Lower leg skin (tissue), 4 donors: ENCODE results near the gene ZFYVE28. TPM values are rescaled to one million over a fixed set of nuclear protein-coding genes. Genes with fewer than 3 reads are reported as not detected.

Experiments used
- DNase-seq, 2 donors: peaks; one replicate each; pipeline ENCODE4 v3.0.0-alpha.2; 2019; ENCODE audit warnings: low spot score in 2 of 2
- H3K4me3 ChIP-seq: fragments of 200-600 bp; sonication (generic); 2 replicates; pipeline ENCODE4 v1.5.1; 2017; ENCODE audit warnings: mild to moderate bottlenecking, low read depth; ENCODE audit not compliant: poor library complexity, severe bottlenecking
- CTCF ChIP-seq, 3 donors: fragments of 450-650 bp; IDR thresholded peaks; one replicate each; pipeline ENCODE4 v1.5.1; 2016; ENCODE audit warnings: antibody characterized with exemption in 3 of 3, mild to moderate bottlenecking in 3 of 3, moderate library complexity in 2 of 3
- POLR2A ChIP-seq, 2 donors: fragments of 450-650 bp; IDR thresholded peaks; one replicate each; pipeline ENCODE4 v1.6.1; 2016 to 2017; ENCODE audit warnings: antibody characterized with exemption in 2 of 2, mild to moderate bottlenecking in 1 of 2, moderate library complexity in 1 of 2
- WGBS, 2 donors: methylation state at CpG; one replicate each; pipeline ENCODE4 v1.1.5; 2018; 5-methylcytosine and 5-hydroxymethylcytosine counted together
- intact Hi-C: fragments of 100-400 bp; cut with DNase I; formaldehyde crosslinking; loops from one replicate; pipeline ENCODE4 v1.15.0; 2023; ENCODE audit warnings: low total_unique reads
- total RNA-seq, 4 donors: library from RNA; depleted of rRNA; stranded (reverse); fragments of >200 nt; gene quantifications; one replicate each; pipeline ENCODE4 v1.1.0, GENCODE V29; 2016

Gene ZFYVE28
- total RNA-seq, 4 donors from 2014 or later, result 5.0 to 12.8 (median 9.9) TPM

GRCh38 chr4:2461246-2461960, 43.0 kb upstream of the ZFYVE28 start:
- 81 to 86% methylated on average over 13 to 15 of the region's 15 CpGs for WGBS, 2 donors
- no peak for TF ChIP-seq CTCF (IDR thresholded peaks at IDR 0.05)
- no peak for DNase-seq
- intact Hi-C loops, result no loop called here
- no peak overlapping the region for H3K4me3 ChIP-seq

DNA sequence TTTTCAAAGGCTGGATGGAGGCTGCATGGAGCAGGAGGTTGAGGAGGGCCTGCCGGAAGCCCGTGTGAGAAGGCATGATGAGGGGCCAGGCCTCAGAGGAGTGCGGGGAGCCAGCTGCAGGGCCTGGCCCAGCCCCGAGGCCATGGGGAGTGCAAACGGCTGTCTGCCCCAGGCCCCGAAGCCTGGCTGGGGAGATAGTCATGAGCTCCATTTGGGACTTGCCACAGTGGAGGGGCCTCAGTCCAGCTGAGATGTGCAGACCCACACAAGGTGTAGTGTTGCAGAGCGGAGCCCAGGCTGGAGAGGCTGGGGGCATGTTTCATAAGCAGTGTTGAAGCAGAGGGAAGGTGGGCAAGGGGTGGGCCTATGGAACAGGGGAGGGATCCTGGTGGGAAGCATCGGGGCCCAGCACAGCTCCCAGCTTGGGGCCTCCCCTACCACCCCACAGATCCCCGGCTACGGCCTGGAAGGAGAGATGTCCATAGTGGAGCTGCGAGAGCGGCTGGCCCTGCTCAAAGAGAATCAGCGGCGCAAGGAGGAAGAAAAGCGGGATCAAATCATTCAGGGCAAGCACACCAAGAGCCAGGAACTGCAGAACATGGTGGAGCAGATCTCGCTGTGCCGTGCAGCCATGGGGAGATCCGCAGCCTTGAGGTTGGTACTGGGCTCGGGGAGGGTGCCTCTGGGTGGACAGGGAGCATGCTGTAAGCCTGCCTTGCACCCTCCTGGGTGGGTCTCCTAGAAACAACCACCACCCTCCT, 41.3 kb upstream of the ZFYVE28 start:
- no peak for DNase-seq
- WGBS, 2 donors, result 89 to 95% methylated on average over 19 of the region's 19 CpGs
- intact Hi-C loops, result loop anchor here (10.0 kb wide), 1 partner anchor 245 kb away; no protein-coding TSS in a partner anchor
- no peak for TF ChIP-seq CTCF (IDR thresholded peaks at IDR 0.05)
- no peak for TF ChIP-seq POLR2A (IDR thresholded peaks at IDR 0.05)
- no peak overlapping the region for H3K4me3 ChIP-seq

- DNase-seq, result no peak
- 58 to 70% methylated on average over 22 to 24 of the region's 38 CpGs for WGBS, 2 donors
- intact Hi-C loops, result loop anchor here (10.0 kb wide), 1 partner anchor 244 kb away; no protein-coding TSS in a partner anchor
- H3K4me3 ChIP-seq, result no peak overlapping the region
- TF ChIP-seq POLR2A (IDR thresholded peaks at IDR 0.05) (no peak), CTCF (IDR thresholded peaks at IDR 0.05) (no peak)
Measured at GRCh38 chr4:2458546-2459491, 40.4 kb upstream of the ZFYVE28 start.

- DNase-seq, result no peak
- intact Hi-C loops, result loop anchor here (10.0 kb wide), 1 partner anchor 243 kb away; no protein-coding TSS in a partner anchor
- no peak overlapping the region for H3K4me3 ChIP-seq
- TF ChIP-seq CTCF (IDR thresholded peaks at IDR 0.05), result no peak
- no peak for TF ChIP-seq POLR2A (IDR thresholded peaks at IDR 0.05)
- 77 to 78% methylated on average over 24 of the region's 24 CpGs for WGBS, 2 donors
Measured at GRCh38 chr4:2457481-2458295, 39.2 kb upstream of the ZFYVE28 start.
